K562 (cell line): ENCODE measurements around the gene TMEM174. TPM values are rescaled to one million over a fixed set of nuclear protein-coding genes. Genes with fewer than 3 reads are reported as not detected.
A peak's percentile ranks its signal among the peaks of the same experiment; 100 is the strongest.

ENCODE experiments used
- ATAC-seq: fragments of 200-7000 bp; cut with Tn5 transposase; 3 replicates; pipeline ENCODE4 v1.9.1; 2020; ENCODE audit warnings: moderate library complexity
- BruUV-seq: library from RNA; stranded (reverse); fragments of 400-500 nt; replicated peaks from 2 replicates; lab custom pipeline; 2021; lab: Mats Ljungman, UMichigan
- CTCF ChIA-PET: fragments of 300-600 bp; formaldehyde crosslinking; extraction: SDS; loops from one replicate; lab custom pipeline; 2021; ENCODE audit warnings: low intra/inter-chr PET ratio; lab: Yijun Ruan, JAX
- POLR2A ChIA-PET: fragments of 300-600, 350-650 bp; sonication (Branson Sonifier 250); formaldehyde crosslinking; extraction: SDS; loops from one replicate; lab custom pipeline; 2021; ENCODE audit warnings: antibody characterized with exemption, inconsistent platforms; lab: Yijun Ruan, JAX
- DNase-seq, 4 experiments: peaks; one replicate each; pipeline versions ENCODE4 v3.0.0 to v3.0.0-alpha.2; 2011 to 2018; ENCODE audit warnings: low spot score in 3 of 4, mixed read lengths in 3 of 4; ENCODE audit errors: extremely low read depth in 1 of 4
- FAIRE-seq: peaks from 2 replicates; lab custom pipeline; 2011; peaks lifted over from hg19 to GRCh38; lab: Jason Lieb, UNC
- H2AFZ ChIP-seq: 2 replicates; pipeline ENCODE4 v1.6.0; 2011; ENCODE audit warnings: low read depth, low read length, control low read depth, inconsistent platforms
- H3K27ac ChIP-seq: fragments of 200-600 bp; 3 replicates; pipeline ENCODE4 v1.8.0; 2011; ENCODE audit warnings: low read depth, mild to moderate bottlenecking, control low read depth, inconsistent platforms, low read length, moderate library complexity, mixed read lengths; ENCODE audit errors: extremely low read depth
- H3K27me3 ChIP-seq, 2 experiments: fragments of 300-600 bp in 1 of 2; 2 replicates in 1 of 2; 3 replicates in 1 of 2; pipeline versions ENCODE4 v1.6.0 to v1.8.0; 2011; ENCODE audit warnings: inconsistent platforms in 2 of 2, low read length in 2 of 2, mild to moderate bottlenecking in 1 of 2, mixed read lengths in 1 of 2, moderate library complexity in 1 of 2; ENCODE audit not compliant: control insufficient read depth in 2 of 2, insufficient read depth in 2 of 2
- H3K36me3 ChIP-seq: fragments of 300-600 bp; 3 replicates; pipeline ENCODE4 v1.8.0; 2011; ENCODE audit warnings: mild to moderate bottlenecking, low read length, inconsistent platforms; ENCODE audit not compliant: control insufficient read depth, insufficient read depth
- H3K4me1 ChIP-seq, 2 experiments: fragments of 200-600 bp in 1 of 2; replicated peaks in 1 of 2; 2 replicates in 1 of 2; 3 replicates in 1 of 2; pipeline versions ENCODE4 v1.5.1 to v1.8.0; 2011; ENCODE audit warnings: inconsistent platforms in 2 of 2, low read length in 2 of 2, mild to moderate bottlenecking in 1 of 2, mixed read lengths in 1 of 2, moderate library complexity in 1 of 2; ENCODE audit not compliant: control insufficient read depth in 2 of 2, insufficient read depth in 2 of 2
- H3K4me2 ChIP-seq: 2 replicates; pipeline ENCODE4 v1.6.1; 2011; ENCODE audit warnings: low read length, control low read depth, inconsistent platforms, mixed read lengths; ENCODE audit not compliant: insufficient read depth
- H3K4me3 ChIP-seq: fragments of 200-600 bp; sonication (generic), shearing (Covaris generic); 2 replicates; pipeline ENCODE4 v1.5.1; 2016; ENCODE audit warnings: control low read depth, inconsistent platforms
- H3K79me2 ChIP-seq: fragments of 200-600 bp; 3 replicates; pipeline ENCODE4 v1.8.0; 2011; ENCODE audit warnings: low read length, inconsistent platforms; ENCODE audit not compliant: control insufficient read depth, insufficient read depth
- H3K9ac ChIP-seq, 2 experiments: 2 replicates each; pipeline versions ENCODE4 v1.6.0 to v1.6.1; 2011; ENCODE audit warnings: low read depth in 2 of 2, low read length in 2 of 2, control low read depth in 1 of 2, inconsistent platforms in 1 of 2, mild to moderate bottlenecking in 1 of 2, mixed read lengths in 1 of 2; ENCODE audit not compliant: insufficient read depth in 1 of 2
- H3K9me1 ChIP-seq: one replicate; pipeline ENCODE4 v1.6.0; 2011; ENCODE audit warnings: inconsistent platforms, mild to moderate bottlenecking, low read length, moderate library complexity; ENCODE audit not compliant: control insufficient read depth, insufficient read depth
- H3K9me3 ChIP-seq: replicated peaks from 2 replicates; pipeline ENCODE4 v1.5.1; 2011; ENCODE audit warnings: low read depth, low read length, inconsistent platforms; ENCODE audit not compliant: control insufficient read depth, insufficient read depth
- H4K20me1 ChIP-seq: replicated peaks from 2 replicates; pipeline ENCODE4 v1.6.1; 2011; ENCODE audit warnings: low read length, inconsistent platforms, mixed read lengths; ENCODE audit not compliant: control insufficient read depth, insufficient read depth
- HCFC1 ChIP-seq: IDR thresholded peaks from 2 replicates; pipeline ENCODE4 v1.6.1; 2012; ENCODE audit warnings: low read depth, low read length, improper control_type of control experiment
- MAFF ChIP-seq: IDR thresholded peaks from 2 replicates; pipeline ENCODE4 v1.6.1; 2012; ENCODE audit warnings: low read length, improper control_type of control experiment
- MXD1 ChIP-seq: fragments of 250-450 bp; sonication (Bioruptor Pico); IDR thresholded peaks from 2 replicates; pipeline ENCODE4 v1.8.0; 2021; ENCODE audit warnings: borderline replicate concordance, mild to moderate bottlenecking, moderate library complexity; ENCODE audit not compliant: poor library complexity, severe bottlenecking
- NKRF ChIP-seq: fragments of 450-650 bp; IDR thresholded peaks from 2 replicates; pipeline ENCODE4 v1.6.1; 2016; ENCODE audit warnings: borderline replicate concordance
- PRMT5 ChIP-seq: sonication (generic); formaldehyde crosslinking; IDR thresholded peaks from 2 replicates; pipeline ENCODE4 v1.5.0; 2020; ENCODE audit warnings: missing genetic modification reagents
- XRCC4 ChIP-seq: IDR thresholded peaks from one replicate; pipeline ENCODE4 v1.6.1; 2011; ENCODE audit not compliant: insufficient read depth, insufficient read length; ENCODE audit errors: extremely low read depth
- ZBTB11 ChIP-seq, 3 experiments: fragments of 200-800 bp in 1 of 3; fragments of 250-450 bp in 1 of 3; fragments of 450-650 bp in 1 of 3; sonication (Bioruptor Pico) in 1 of 3; sonication (Bioruptor generic) in 1 of 3; formaldehyde crosslinking in 1 of 3; IDR thresholded peaks; 2 replicates each; pipeline versions ENCODE4 v1.6.1 to v1.8.0; 2016 to 2022; ENCODE audit warnings: mild to moderate bottlenecking in 2 of 3, missing genetic modification characterization in 2 of 3, missing compliant biosample characterization in 1 of 3, moderate library complexity in 1 of 3
- ZMIZ1 ChIP-seq, 2 experiments: fragments of 150-350 bp in 1 of 2; IDR thresholded peaks; 2 replicates each; pipeline ENCODE4 v1.6.1; 2012 to 2016; ENCODE audit warnings: low read depth in 2 of 2, low read length in 2 of 2, mild to moderate bottlenecking in 1 of 2, moderate library complexity in 1 of 2
- ZNF184 ChIP-seq: sonication (generic); formaldehyde crosslinking; IDR thresholded peaks from 2 replicates; pipeline ENCODE4 v1.5.0; 2020; ENCODE audit warnings: missing genetic modification reagents
- ZNF699 ChIP-seq: fragments of 250-450 bp; sonication (Bioruptor Pico); IDR thresholded peaks from 2 replicates; pipeline ENCODE4 v1.8.0; 2021; ENCODE audit warnings: mild to moderate bottlenecking, moderate library complexity; ENCODE audit not compliant: insufficient replicate concordance
- WGBS: fragments of 100-300 bp; shearing (Covaris generic); methylation state at CpG from one replicate; pipeline ENCODE4 v1.1.6; 2016; ENCODE audit warnings: low coverage, mixed read lengths; ENCODE audit not compliant: insufficient coverage; ENCODE audit errors: missing lambda C conversion rate; 5-methylcytosine and 5-hydroxymethylcytosine counted together
- in situ Hi-C: fragments of 300-500 bp; cut with MboI; formaldehyde crosslinking; loops from 4 replicates; pipeline ENCODE4 v1.15.0; 2018; ENCODE audit warnings: inconsistent platforms, mixed read lengths
- intact Hi-C: fragments of 100-400 bp; cut with micrococcal nuclease; formaldehyde crosslinking; loops from 2 replicates; pipeline ENCODE4 v1.14.2; 2022
- polyA plus RNA-seq, 8 experiments: library from polyadenylated mRNA; depleted of rRNA in 4 of 8; stranded (reverse) in 5 of 8; unstranded in 3 of 8; fragments of >200 nt; fragmentation: Nextera tagmentation in 2 of 8; fragmentation: Illumina TruSeq in 1 of 8; extraction: Ambion mirVana in 2 of 8; extraction: Trizol in 1 of 8; gene quantifications; 2 replicates each; pipeline versions ENCODE4 v1.2.1 to v1.2.3, GENCODE V29; 2011 to 2014; ENCODE audit warnings: inconsistent platforms in 1 of 8, missing spikeins in 1 of 8
- total RNA-seq, 7 experiments: library from RNA; depleted of rRNA in 6 of 7; stranded (reverse); fragments of >200 nt in 6 of 7; fragmentation: Illumina TruSeq in 2 of 7; extraction: Trizol in 2 of 7; gene quantifications; 2 replicates each; pipeline versions ENCODE4 v1.2.1 to v1.2.3, GENCODE V29; 2011 to 2021; ENCODE audit warnings: low replicate concordance in 1 of 7

Gene TMEM174
- total and polyA plus RNA-seq, 9 of the 15 experiments (the other 6 are each of a cell fraction or from before 2014, with no cell fraction given): not detected

GRCh38 chr5:73136055-73136562 is 36.9 kb upstream of the TMEM174 start:
- FAIRE-seq (no peak), DNase-seq (no peak), ATAC-seq (peak; percentile 50; the same call in 2 of the 3 replicates)
- Histone ChIP-seq H3K4me1 (peaks cover 0 to 3% of the 10 kb centered on the region in 2 experiments; a peak in 2 of 5 replicates), H3K27ac (no peak overlapping the region), H3K4me3 (no peak overlapping the region), H3K9me1 (no peaks in the 10 kb centered on the region), H3K27me3 (peaks cover 8 to 27% of the 10 kb centered on the region in 2 experiments; a peak in 4 of 5 replicates), H3K9me3 (no peaks in the 10 kb centered on the region), H4K20me1 (no peaks in the 10 kb centered on the region), H3K9ac (no peak overlapping the region), H2AFZ (no peak overlapping the region), H3K36me3 (no peaks in the 10 kb centered on the region), H3K79me2 (no peaks in the 10 kb centered on the region), H3K4me2 (no peak overlapping the region)
- BruUV-seq: no TSS peak
- TF ChIP-seq PRMT5 (CRISPR knock-in tag): no peak
- no peak for TF ChIP-seq HCFC1
- no peak for TF ChIP-seq MAFF
- no peak for TF ChIP-seq MXD1 (CRISPR knock-in tag)
- TF ChIP-seq ZNF699 (CRISPR knock-in tag): no peak
- TF ChIP-seq ZNF184 (CRISPR knock-in tag): no peak
- TF ChIP-seq ZMIZ1 (IDR thresholded peaks at IDR 0.05; ENCODE audit: low read depth in 2 of 2, low read length in 2 of 2): no peak
- no peak for TF ChIP-seq NKRF
- no peak for TF ChIP-seq ZBTB11 (CRISPR knock-in tag; IDR thresholded peaks at IDR 0.05)
- no peak for TF ChIP-seq XRCC4
- ChIA-PET CTCF (interaction anchor here (1.5 kb wide), 1 partner anchor 10 kb away, joined by 4 read pairs; no protein-coding TSS in a partner anchor), POLR2A (no interaction called here)
- intact Hi-C loops: loop anchor here (5.0 kb wide), 1 partner anchor 66 kb away; no protein-coding TSS in a partner anchor
- in situ Hi-C loops: no loop called here
- WGBS: 20% methylated on average over 15 of the region's 15 CpGs
